GM12878 (cell line): ENCODE data around the gene KIAA1671. TPM values are rescaled to one million over a fixed set of nuclear protein-coding genes. Genes with fewer than 3 reads are reported as not detected.

Source experiments
- ATAC-seq: fragments of 200-7000 bp; cut with Tn5 transposase; 3 replicates; pipeline ENCODE4 v1.9.1; 2020; ENCODE audit warnings: mild to moderate bottlenecking, moderate library complexity
- BruUV-seq: library from RNA; stranded (reverse); fragments of 400-500 nt; replicated peaks from 2 replicates; lab custom pipeline; 2021; lab: Mats Ljungman, UMichigan
- CTCF ChIA-PET: fragments of 300-600 bp; sonication (Branson Sonifier 250); formaldehyde crosslinking; extraction: SDS; loops from one replicate; lab custom pipeline; 2021; ENCODE audit warnings: inconsistent platforms; lab: Yijun Ruan, JAX
- POLR2A ChIA-PET: fragments of 350-600 bp; formaldehyde crosslinking; extraction: SDS; loops from one replicate; lab custom pipeline; 2021; ENCODE audit warnings: inconsistent platforms; lab: Charles Lee
- RAD21 ChIA-PET: fragments of 300-600 bp; sonication (Branson Sonifier 250); formaldehyde crosslinking; loops from one replicate; lab custom pipeline; 2023; ENCODE audit warnings: antibody characterized with exemption; ENCODE audit not compliant: unreplicated experiment; lab: Charles Lee
- SMC1A ChIA-PET: fragments of 300-600 bp; sonication (Branson Sonifier 250); formaldehyde crosslinking; loops from one replicate; lab custom pipeline; 2023; ENCODE audit not compliant: unreplicated experiment, uncharacterized antibody; lab: Charles Lee
- DNase-seq: peaks from one replicate; pipeline ENCODE4 v3.0.0-alpha.2; 2011; ENCODE audit warnings: low read depth, low spot score
- FAIRE-seq: peaks from 3 replicates; lab custom pipeline; 2011; peaks lifted over from hg19 to GRCh38; lab: Jason Lieb, UNC
- H2AFZ ChIP-seq: 2 replicates; pipeline ENCODE4 v1.6.0; 2011; ENCODE audit warnings: low read depth, low read length, control low read depth; ENCODE audit not compliant: control insufficient read depth
- H3K27ac ChIP-seq: 2 replicates; pipeline ENCODE4 v1.5.1; 2011; ENCODE audit warnings: control low read depth; ENCODE audit not compliant: control insufficient read depth, insufficient read depth
- H3K27me3 ChIP-seq, 2 experiments: replicated peaks in 1 of 2; 2 replicates each; pipeline versions ENCODE4 v1.6.0 to v1.6.1; 2011; ENCODE audit warnings: low read length in 1 of 2; ENCODE audit not compliant: control insufficient read depth in 2 of 2, insufficient read depth in 2 of 2
- H3K36me3 ChIP-seq, 2 experiments: 2 replicates each; pipeline ENCODE4 v1.5.1; 2011; ENCODE audit warnings: low read length in 1 of 2; ENCODE audit not compliant: control insufficient read depth in 2 of 2, insufficient read depth in 2 of 2
- H3K4me1 ChIP-seq: 2 replicates; pipeline ENCODE4 v1.6.1; 2011; ENCODE audit warnings: mild to moderate bottlenecking, low read length, moderate library complexity, mixed read lengths; ENCODE audit not compliant: control insufficient read depth, insufficient read depth
- H3K4me2 ChIP-seq: 2 replicates; pipeline ENCODE4 v1.6.0; 2011; ENCODE audit warnings: control low read depth; ENCODE audit not compliant: control insufficient read depth, insufficient read depth
- H3K4me3 ChIP-seq: fragments of 200-600 bp; sonication (generic); 2 replicates; pipeline ENCODE4 v1.5.1; 2016
- H3K79me2 ChIP-seq: 2 replicates; pipeline ENCODE4 v1.6.0; 2011; ENCODE audit warnings: low read length; ENCODE audit not compliant: control insufficient read depth, insufficient read depth
- H3K9ac ChIP-seq: 2 replicates; pipeline ENCODE4 v1.8.0; 2011; ENCODE audit warnings: low read length, control low read depth, mixed read lengths; ENCODE audit not compliant: control insufficient read depth, insufficient read depth
- H3K9me3 ChIP-seq: replicated peaks from 3 replicates; pipeline ENCODE4 v1.5.1; 2011; ENCODE audit warnings: mild to moderate bottlenecking, low read length; ENCODE audit not compliant: control insufficient read depth, insufficient read depth
- H4K20me1 ChIP-seq: 2 replicates; pipeline ENCODE4 v1.6.0; 2011; ENCODE audit not compliant: control insufficient read depth, insufficient read depth
- ASH2L ChIP-seq: fragments of 300-600, 200-600 bp; sonication (generic); IDR thresholded peaks from 2 replicates; pipeline ENCODE4 v1.6.1; 2017; ENCODE audit warnings: low read depth, mild to moderate bottlenecking, borderline replicate concordance
- BCLAF1 ChIP-seq: fragments of 450-650 bp; IDR thresholded peaks from 2 replicates; pipeline ENCODE4 v1.6.1; 2017; ENCODE audit warnings: antibody characterized with exemption, mild to moderate bottlenecking, moderate library complexity
- CBX3 ChIP-seq: fragments of 200-600 bp; sonication (generic); IDR thresholded peaks from 2 replicates; pipeline ENCODE4 v1.6.1; 2016; ENCODE audit warnings: low read depth, borderline replicate concordance
- MLLT1 ChIP-seq: fragments of 450-650 bp; IDR thresholded peaks from 2 replicates; pipeline ENCODE4 v1.6.1; 2016; ENCODE audit warnings: mild to moderate bottlenecking
- MYC ChIP-seq: IDR thresholded peaks from 2 replicates; pipeline ENCODE4 v1.6.1; 2011; ENCODE audit warnings: mild to moderate bottlenecking, low read length, moderate library complexity, inconsistent platforms; ENCODE audit not compliant: insufficient read depth, insufficient replicate concordance, insufficient read length, severe bottlenecking
- NBN ChIP-seq: fragments of 450-650 bp; IDR thresholded peaks from 2 replicates; pipeline ENCODE4 v1.6.1; 2016
- NFYA ChIP-seq: IDR thresholded peaks from 2 replicates; pipeline ENCODE4 v1.6.1; 2011; ENCODE audit warnings: low read depth, mild to moderate bottlenecking, low read length, improper control_type of control experiment, borderline replicate concordance
- PKNOX1 ChIP-seq: fragments of 450-650 bp; IDR thresholded peaks from 2 replicates; pipeline ENCODE4 v1.6.1; 2016; ENCODE audit warnings: mild to moderate bottlenecking
- RAD51 ChIP-seq: fragments of 450-650 bp; IDR thresholded peaks from 2 replicates; pipeline ENCODE4 v1.6.1; 2016; ENCODE audit warnings: moderate library complexity, mild to moderate bottlenecking, inconsistent platforms
- SMAD5 ChIP-seq: IDR thresholded peaks from 2 replicates; pipeline ENCODE4 v1.6.1; 2016; ENCODE audit warnings: antibody characterized with exemption, low read depth
- SRF ChIP-seq, 2 experiments: IDR thresholded peaks; 2 replicates each; pipeline ENCODE4 v1.6.1; 2011; ENCODE audit warnings: low read depth in 2 of 2, low read length in 2 of 2, mild to moderate bottlenecking in 1 of 2, moderate library complexity in 1 of 2
- TBL1XR1 ChIP-seq: IDR thresholded peaks from 2 replicates; pipeline ENCODE4 v1.6.1; 2012; ENCODE audit warnings: low read depth, low read length, improper control_type of control experiment
- ZBTB11 ChIP-seq: fragments of 450-650 bp; formaldehyde crosslinking; IDR thresholded peaks from 2 replicates; pipeline ENCODE4 v1.5.0; 2022; ENCODE audit warnings: mild to moderate bottlenecking, missing genetic modification characterization
- ZNF217 ChIP-seq: fragments of 450-650 bp; IDR thresholded peaks from 2 replicates; pipeline ENCODE4 v1.6.1; 2017; ENCODE audit warnings: antibody characterized with exemption, mild to moderate bottlenecking
- WGBS: methylation state at CpG from one replicate; pipeline ENCODE4 v1.1.6; 2016; ENCODE audit warnings: low lambda C conversion rate; ENCODE audit not compliant: insufficient replicate concordance, insufficient coverage; ENCODE audit errors: missing lambda C conversion rate; 5-methylcytosine and 5-hydroxymethylcytosine counted together
- in situ Hi-C: fragments of 300-500 bp; cut with MboI; formaldehyde crosslinking; loops from 9 replicates; pipeline ENCODE4 v1.14.3; 2018; ENCODE audit warnings: mixed read lengths
- intact Hi-C: fragments of 100-400 bp; cut with micrococcal nuclease; formaldehyde crosslinking; loops from one replicate; pipeline ENCODE4 v1.14.2; 2022; ENCODE audit not compliant: unreplicated experiment
- polyA plus RNA-seq, 11 experiments: library from polyadenylated mRNA; depleted of rRNA in 4 of 11; unstranded in 6 of 11; stranded (reverse) in 5 of 11; fragments of >200 nt; fragmentation: Nextera tagmentation in 4 of 11; fragmentation: Illumina TruSeq in 1 of 11; extraction: Ambion mirVana in 4 of 11; extraction: Trizol in 1 of 11; gene quantifications; 1 replicate in 1 of 11; 2 replicates in 10 of 11; pipeline versions ENCODE4 v1.2.1 to v1.2.3, GENCODE V29; 2011 to 2016; ENCODE audit warnings: inconsistent platforms in 2 of 11, missing spikeins in 2 of 11, low read depth in 1 of 11
- total RNA-seq, 4 experiments: library from RNA; depleted of rRNA in 3 of 4; stranded (reverse); fragments of >200 nt in 3 of 4; fragmentation: Illumina TruSeq in 1 of 4; extraction: Trizol in 1 of 4; gene quantifications; 2 replicates each; pipeline versions ENCODE4 v1.2.1 to v1.2.3, GENCODE V29; 2013 to 2021

KIAA1671 gene
- total and polyA plus RNA-seq, 10 of the 15 experiments (the other 5 are each of a cell fraction or from before 2014, with no cell fraction given) = 0.05 to 2.7 (median 0.33) TPM

GRCh38 chr22:24989135-24989534, 36.6 kb downstream of the KIAA1671 start:
- H3K4me3 ChIP-seq = no peak overlapping the region
- H3K27ac ChIP-seq = no peak overlapping the region
- BruUV-seq = no TSS peak
- ChIA-PET RAD21 (no interaction called here), POLR2A (interaction anchor here (0.5 kb wide), 1 partner anchor 24 kb away, joined by 3 read pairs; no protein-coding TSS in a partner anchor), SMC1A (no interaction called here), CTCF (no interaction called here)
- ATAC-seq (no peak), FAIRE-seq (no peak), DNase-seq (no peak)
- H3K9ac ChIP-seq = no peak overlapping the region
- 2% methylated on average over 2 of the region's 2 CpGs for WGBS
- in situ Hi-C loops (no loop called here), intact Hi-C loops (no loop called here)
- H3K4me1 ChIP-seq = no peaks in the 10 kb centered on the region
- H2AFZ ChIP-seq = no peak overlapping the region
- H3K4me2 ChIP-seq = no peak overlapping the region
- no peaks in the 10 kb centered on the region; a peak in 1 of 4 replicates for H3K27me3 ChIP-seq
- no peaks in the 10 kb centered on the region for H3K79me2 ChIP-seq
- no peaks in the 10 kb centered on the region for H3K36me3 ChIP-seq
- no peaks in the 10 kb centered on the region for H4K20me1 ChIP-seq
- H3K9me3 ChIP-seq = no peaks in the 10 kb centered on the region
- TF ChIP-seq SMAD5 = no peak
- no peak for TF ChIP-seq CBX3
- TF ChIP-seq TBL1XR1 = no peak
- TF ChIP-seq PKNOX1 = no peak
- no peak for TF ChIP-seq NFYA
- TF ChIP-seq RAD51 = no peak
- no peak for TF ChIP-seq MLLT1
- TF ChIP-seq MYC = no peak
- TF ChIP-seq BCLAF1 = no peak
- no peak for TF ChIP-seq ASH2L
- no peak for TF ChIP-seq SRF (IDR thresholded peaks at IDR 0.05; ENCODE audit: low read depth in 2 of 2, low read length in 2 of 2)
- TF ChIP-seq ZBTB11 (CRISPR knock-in tag) = no peak
- no peak for TF ChIP-seq NBN
- no peak for TF ChIP-seq ZNF217
